SK-N-SH (cell line): ENCODE measurements around the gene SENP8. TPM values are rescaled to one million over a fixed set of nuclear protein-coding genes. Genes with fewer than 3 reads are reported as not detected.

Experiments
- CTCF ChIA-PET: fragments of 300-600, 350-600 bp; formaldehyde crosslinking; extraction: SDS; loops from one replicate; lab custom pipeline; 2021; lab: Yijun Ruan, JAX
- POLR2A ChIA-PET: fragments of 350-600 bp; sonication (Branson Sonifier 250); formaldehyde crosslinking; extraction: SDS; loops from one replicate; lab custom pipeline; 2020; ENCODE audit warnings: antibody characterized with exemption, inconsistent platforms; lab: Yijun Ruan, JAX
- DNase-seq: peaks from one replicate; pipeline ENCODE4 v3.0.0; 2012
- H2AFZ ChIP-seq: fragments of 200-600 bp; sonication (generic); 2 replicates; pipeline ENCODE4 v1.8.1; 2016; ENCODE audit warnings: antibody characterized with exemption, mild to moderate bottlenecking, low read depth
- H3F3A ChIP-seq: fragments of 200-600 bp; sonication (generic); replicated peaks from 2 replicates; pipeline ENCODE3; 2016; ENCODE audit warnings: antibody characterized with exemption, mild to moderate bottlenecking; ENCODE audit not compliant: insufficient read depth
- H3K27ac ChIP-seq, 2 experiments: fragments of 200-500 bp in 1 of 2; fragments of 200-600 bp in 1 of 2; sonication (Bioruptor generic) in 1 of 2; sonication (generic), shearing (Covaris generic) in 1 of 2; 2 replicates each; pipeline versions ENCODE4 v1.5.1 to v1.6.1; 2014 to 2016; ENCODE audit warnings: low read depth in 2 of 2, inconsistent platforms in 1 of 2, low read length in 1 of 2, mild to moderate bottlenecking in 1 of 2, mixed read lengths in 1 of 2
- H3K27me3 ChIP-seq: fragments of 200-600 bp; sonication (generic), shearing (Covaris generic); 2 replicates; pipeline ENCODE4 v1.6.1; 2016; ENCODE audit warnings: mixed run types; ENCODE audit not compliant: insufficient read depth
- H3K36me3 ChIP-seq, 2 experiments: fragments of 200-500 bp in 1 of 2; fragments of 200-600 bp in 1 of 2; sonication (Bioruptor generic) in 1 of 2; sonication (generic) in 1 of 2; replicated peaks in 1 of 2; 2 replicates each; pipeline versions ENCODE3 to v1.5.1; 2014 to 2016; ENCODE audit warnings: low read length in 1 of 2, mild to moderate bottlenecking in 1 of 2; ENCODE audit not compliant: insufficient read depth in 2 of 2, control insufficient read depth in 1 of 2
- H3K4me1 ChIP-seq, 2 experiments: fragments of 200-500 bp in 1 of 2; fragments of 200-600 bp in 1 of 2; sonication (Bioruptor generic) in 1 of 2; sonication (generic), shearing (Covaris generic) in 1 of 2; 2 replicates each; pipeline versions ENCODE4 v1.5.1 to v1.6.1; 2014 to 2016; ENCODE audit warnings: low read depth in 1 of 2, low read length in 1 of 2, mixed run types in 1 of 2; ENCODE audit not compliant: insufficient read depth in 2 of 2, control insufficient read depth in 1 of 2
- H3K4me2 ChIP-seq: fragments of 200-600 bp; sonication (generic), shearing (Covaris generic); 2 replicates; pipeline ENCODE4 v1.6.1; 2017; ENCODE audit warnings: mixed run types
- H3K4me3 ChIP-seq, 2 experiments: fragments of 200-500 bp in 1 of 2; fragments of 200-600 bp in 1 of 2; sonication (Bioruptor generic) in 1 of 2; sonication (generic), shearing (Covaris generic) in 1 of 2; 2 replicates each; pipeline versions ENCODE4 v1.5.1 to v1.8.1; 2014 to 2016; ENCODE audit warnings: low read depth in 2 of 2, inconsistent platforms in 1 of 2, low read length in 1 of 2, mild to moderate bottlenecking in 1 of 2, mixed read lengths in 1 of 2, moderate library complexity in 1 of 2
- H3K79me2 ChIP-seq: fragments of 200-600 bp; sonication (generic); 2 replicates; pipeline ENCODE4 v1.8.1; 2017; ENCODE audit warnings: mild to moderate bottlenecking; ENCODE audit not compliant: insufficient read depth
- H3K9ac ChIP-seq: fragments of 200-600 bp; sonication (generic); 2 replicates; pipeline ENCODE4 v1.6.1; 2017; ENCODE audit warnings: mixed run types
- H3K9me2 ChIP-seq: fragments of 200-600 bp; sonication (generic); 2 replicates; pipeline ENCODE4 v1.6.1; 2017; ENCODE audit warnings: mixed run types
- H3K9me3 ChIP-seq: fragments of 200-600 bp; sonication (generic); 2 replicates; pipeline ENCODE4 v1.6.1; 2017; ENCODE audit warnings: mixed run types, mild to moderate bottlenecking, moderate library complexity
- H4K20me1 ChIP-seq: fragments of 200-600 bp; sonication (generic); 2 replicates; pipeline ENCODE4 v1.6.1; 2017; ENCODE audit warnings: mild to moderate bottlenecking, mixed run types; ENCODE audit not compliant: insufficient read depth
- CHD2 ChIP-seq: fragments of 150-350 bp; IDR thresholded peaks from 2 replicates; pipeline ENCODE4 v1.6.1; 2018; ENCODE audit warnings: low read length; ENCODE audit not compliant: partially characterized antibody
- CTCF ChIP-seq: fragments of 200-600 bp; sonication (generic); IDR thresholded peaks from 2 replicates; pipeline ENCODE4 v1.6.1; 2017; ENCODE audit warnings: antibody characterized with exemption, mild to moderate bottlenecking, moderate library complexity
- ELF1 ChIP-seq: IDR thresholded peaks from 2 replicates; pipeline ENCODE4 v1.4.0; 2012
- EP300 ChIP-seq, 2 experiments: IDR thresholded peaks; 2 replicates each; pipeline versions ENCODE4 v1.4.0 to v1.6.1; 2012; ENCODE audit warnings: borderline replicate concordance in 1 of 2, low read depth in 1 of 2, low read length in 1 of 2
- FOXM1 ChIP-seq: IDR thresholded peaks from 2 replicates; pipeline ENCODE4 v1.4.0; 2012; ENCODE audit warnings: low read depth, mild to moderate bottlenecking
- GABPA ChIP-seq: IDR thresholded peaks from 2 replicates; pipeline ENCODE4 v1.4.0; 2012; ENCODE audit warnings: low read depth, mild to moderate bottlenecking
- NFIC ChIP-seq: IDR thresholded peaks from 2 replicates; pipeline ENCODE4 v1.4.0; 2012; ENCODE audit warnings: borderline replicate concordance
- SIN3A ChIP-seq: IDR thresholded peaks from 2 replicates; pipeline ENCODE4 v1.6.1; 2012; ENCODE audit warnings: low read depth, mild to moderate bottlenecking, low read length, moderate library complexity, borderline replicate concordance
- SMC3 ChIP-seq: IDR thresholded peaks from 2 replicates; pipeline ENCODE4 v1.6.1; 2012; ENCODE audit warnings: low read depth, low read length, improper control_type of control experiment
- TCF12 ChIP-seq: IDR thresholded peaks from 2 replicates; pipeline ENCODE4 v1.4.0; 2012
- USF2 ChIP-seq: fragments of 150-350 bp; IDR thresholded peaks from 2 replicates; pipeline ENCODE4 v1.6.1; 2017; ENCODE audit warnings: antibody characterized with exemption, low read length, low read depth, borderline replicate concordance
- WGBS: methylation state at CpG from one replicate; pipeline ENCODE4 v1.1.6; 2017; ENCODE audit warnings: low lambda C conversion rate; 5-methylcytosine and 5-hydroxymethylcytosine counted together
- polyA plus RNA-seq, 3 experiments: library from polyadenylated mRNA; depleted of rRNA; stranded (reverse); fragments of >200 nt; gene quantifications; 2 replicates each; pipeline ENCODE4 v1.2.3, GENCODE V29; 2012
- TF ChIP-seq, protein P1 (sequence below): fragments of 150-350 bp; IDR thresholded peaks from 2 replicates; pipeline ENCODE4 v1.6.1; 2016; ENCODE audit warnings: mild to moderate bottlenecking, low read depth, low read length
- TF ChIP-seq, protein P2 (sequence below): IDR thresholded peaks from 2 replicates; pipeline ENCODE4 v1.4.0; 2012; ENCODE audit warnings: low read depth
- TF ChIP-seq, protein P3 (sequence below): IDR thresholded peaks from 2 replicates; pipeline ENCODE4; 2012

The SENP8 gene
- polyA plus RNA-seq, 1 of the 3 experiments (the other 2 are of a cell fraction): 1.4 TPM

GRCh38 chr15:72131922-72132321 lies 13.7 kb downstream of the SENP8 start:
- Histone ChIP-seq H2AFZ (no peak overlapping the region), H3K27ac (no peak overlapping the region), H3K4me2 (no peak overlapping the region), H3K4me1 (no peaks in the 10 kb centered on the region), H3K36me3 (no peaks in the 10 kb centered on the region), H3K9me2 (no peaks in the 10 kb centered on the region), H4K20me1 (no peaks in the 10 kb centered on the region), H3K79me2 (no peaks in the 10 kb centered on the region), H3K27me3 (no peaks in the 10 kb centered on the region), H3K9ac (no peak overlapping the region), H3K4me3 (no peak overlapping the region), H3K9me3 (no peaks in the 10 kb centered on the region), H3F3A (no peaks in the 10 kb centered on the region)
- ChIA-PET CTCF (interaction anchor here (1.2 kb wide), 1 partner anchor 24 kb away, joined by 4 read pairs; no protein-coding TSS in a partner anchor), POLR2A (no interaction called here)
- TF ChIP-seq FOXM1 (no peak), TCF12 (no peak), NFIC (no peak), GABPA (no peak), SMC3 (no peak), ELF1 (no peak), EP300 (IDR thresholded peaks at IDR 0.05; ENCODE audit: borderline replicate concordance in 1 of 2, low read depth in 1 of 2, low read length in 1 of 2) (no peak), SIN3A (no peak), USF2 (no peak), CHD2 (no peak), CTCF (no peak)
- TF ChIP-seq, protein P1, sequence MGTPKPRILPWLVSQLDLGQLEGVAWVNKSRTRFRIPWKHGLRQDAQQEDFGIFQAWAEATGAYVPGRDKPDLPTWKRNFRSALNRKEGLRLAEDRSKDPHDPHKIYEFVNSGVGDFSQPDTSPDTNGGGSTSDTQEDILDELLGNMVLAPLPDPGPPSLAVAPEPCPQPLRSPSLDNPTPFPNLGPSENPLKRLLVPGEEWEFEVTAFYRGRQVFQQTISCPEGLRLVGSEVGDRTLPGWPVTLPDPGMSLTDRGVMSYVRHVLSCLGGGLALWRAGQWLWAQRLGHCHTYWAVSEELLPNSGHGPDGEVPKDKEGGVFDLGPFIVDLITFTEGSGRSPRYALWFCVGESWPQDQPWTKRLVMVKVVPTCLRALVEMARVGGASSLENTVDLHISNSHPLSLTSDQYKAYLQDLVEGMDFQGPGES: no peak
- TF ChIP-seq, protein P2, sequence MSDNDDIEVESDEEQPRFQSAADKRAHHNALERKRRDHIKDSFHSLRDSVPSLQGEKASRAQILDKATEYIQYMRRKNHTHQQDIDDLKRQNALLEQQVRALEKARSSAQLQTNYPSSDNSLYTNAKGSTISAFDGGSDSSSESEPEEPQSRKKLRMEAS: no peak
- TF ChIP-seq, protein P3, sequence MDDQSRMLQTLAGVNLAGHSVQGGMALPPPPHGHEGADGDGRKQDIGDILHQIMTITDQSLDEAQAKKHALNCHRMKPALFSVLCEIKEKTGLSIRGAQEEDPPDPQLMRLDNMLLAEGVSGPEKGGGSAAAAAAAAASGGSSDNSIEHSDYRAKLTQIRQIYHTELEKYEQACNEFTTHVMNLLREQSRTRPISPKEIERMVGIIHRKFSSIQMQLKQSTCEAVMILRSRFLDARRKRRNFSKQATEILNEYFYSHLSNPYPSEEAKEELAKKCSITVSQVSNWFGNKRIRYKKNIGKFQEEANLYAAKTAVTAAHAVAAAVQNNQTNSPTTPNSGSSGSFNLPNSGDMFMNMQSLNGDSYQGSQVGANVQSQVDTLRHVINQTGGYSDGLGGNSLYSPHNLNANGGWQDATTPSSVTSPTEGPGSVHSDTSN: no peak
- 61% methylated on average over 3 of the region's 3 CpGs for WGBS
- DNase-seq: no peak
